MM.1S (cell line): ENCODE measurements around the gene DENND1A.

Experiments used
- DNase-seq: peaks from one replicate; pipeline ENCODE4 v3.0.0-alpha.2; 2015
- H2AFZ ChIP-seq: fragments of 300-600 bp; sonication (generic); 2 replicates; pipeline ENCODE4 v1.6.0; 2016; ENCODE audit warnings: antibody characterized with exemption, low read length
- H3F3A ChIP-seq: fragments of 300-600 bp; sonication (generic); 2 replicates; pipeline ENCODE4 v1.6.1; 2016; ENCODE audit warnings: mild to moderate bottlenecking, antibody characterized with exemption, low read length, moderate library complexity, mixed read lengths; ENCODE audit not compliant: insufficient read depth
- H3K27ac ChIP-seq: fragments of 300-600 bp; sonication (generic); 2 replicates; pipeline ENCODE4 v1.5.1; 2016; ENCODE audit warnings: mild to moderate bottlenecking, low read length
- H3K27me3 ChIP-seq: fragments of 300-600 bp; sonication (generic); replicated peaks from 2 replicates; pipeline ENCODE4 v1.6.0; 2016; ENCODE audit warnings: low read length; ENCODE audit not compliant: insufficient read depth
- H3K36me3 ChIP-seq: fragments of 300-600 bp; sonication (generic); replicated peaks from 2 replicates; pipeline ENCODE4 v1.6.1; 2016; ENCODE audit warnings: mild to moderate bottlenecking, low read length, mixed read lengths; ENCODE audit not compliant: insufficient read depth
- H3K4me1 ChIP-seq: fragments of 300-600 bp; sonication (generic); 2 replicates; pipeline ENCODE4 v1.6.1; 2016; ENCODE audit warnings: low read length, mixed read lengths
- H3K4me2 ChIP-seq: fragments of 300-600 bp; sonication (generic); 2 replicates; pipeline ENCODE4 v1.6.0; 2016; ENCODE audit warnings: low read depth, low read length
- H3K4me3 ChIP-seq: fragments of 300-600 bp; sonication (generic); 2 replicates; pipeline ENCODE4 v1.5.1; 2016; ENCODE audit warnings: low read length, mixed read lengths
- H3K79me2 ChIP-seq: fragments of 300-600 bp; sonication (generic); 2 replicates; pipeline ENCODE4 v1.6.1; 2016; ENCODE audit warnings: mixed run types, low read length, mixed read lengths
- H3K9ac ChIP-seq: fragments of 300-600 bp; sonication (generic); 2 replicates; pipeline ENCODE4 v1.6.1; 2016; ENCODE audit warnings: low read length, mixed read lengths
- H3K9me2 ChIP-seq: fragments of 300-600 bp; sonication (generic); replicated peaks from 2 replicates; pipeline ENCODE4 v1.6.1; 2016; ENCODE audit warnings: mild to moderate bottlenecking, low read length, mixed read lengths; ENCODE audit not compliant: insufficient read depth
- H3K9me3 ChIP-seq: fragments of 300-600 bp; sonication (generic); replicated peaks from 2 replicates; pipeline ENCODE4 v1.6.1; 2016; ENCODE audit warnings: mild to moderate bottlenecking, low read length, mixed read lengths; ENCODE audit not compliant: insufficient read depth
- H4K20me1 ChIP-seq: fragments of 300-600 bp; sonication (generic); 2 replicates; pipeline ENCODE4 v1.6.1; 2016; ENCODE audit warnings: mild to moderate bottlenecking, low read length, moderate library complexity, mixed read lengths; ENCODE audit not compliant: insufficient read depth
- CTCF ChIP-seq: fragments of 300-600 bp; sonication (generic); IDR thresholded peaks from 2 replicates; pipeline ENCODE4 v1.5.1; 2016; ENCODE audit warnings: antibody characterized with exemption, low read length, mixed read lengths
- EZH2 ChIP-seq: fragments of 300-600 bp; sonication (generic); optimal IDR thresholded peaks from 2 replicates; pipeline ENCODE3; 2017; ENCODE audit warnings: low read depth, mild to moderate bottlenecking, antibody characterized with exemption, low read length, mixed read lengths
- EZH2phosphoT487 ChIP-seq: fragments of 300-600 bp; sonication (generic); IDR thresholded peaks from 2 replicates; pipeline ENCODE4 v1.6.1; 2018; ENCODE audit warnings: antibody characterized with exemption, low read length

The DENND1A gene

GRCh38 chr9:123620239-123620638, 309.7 kb downstream of the DENND1A start:
- Histone ChIP-seq H3F3A (no peaks in the 10 kb centered on the region), H2AFZ (no peak overlapping the region), H3K9ac (no peak overlapping the region), H3K9me3 (no peaks in the 10 kb centered on the region), H3K36me3 (no peaks in the 10 kb centered on the region), H3K4me3 (no peak overlapping the region), H3K27me3 (no peaks in the 10 kb centered on the region), H3K4me2 (no peak overlapping the region), H3K9me2 (no peaks in the 10 kb centered on the region), H3K27ac (no peak overlapping the region), H4K20me1 (no peaks in the 10 kb centered on the region), H3K79me2 (no peaks in the 10 kb centered on the region), H3K4me1 (peaks cover 17% of the 10 kb centered on the region)
- no peak for TF ChIP-seq EZH2phosphoT487
- no peak for TF ChIP-seq CTCF
- no peak for TF ChIP-seq EZH2
- DNase-seq: no peak

- TF ChIP-seq EZH2phosphoT487 (no peak), EZH2 (no peak), CTCF (no peak)
- DNase-seq: no peak
- Histone ChIP-seq H3K36me3 (no peaks in the 10 kb centered on the region), H3K4me3 (no peak overlapping the region), H3K79me2 (no peaks in the 10 kb centered on the region), H2AFZ (no peak overlapping the region), H3K27ac (no peak overlapping the region), H3K4me2 (no peak overlapping the region), H3K9me2 (no peaks in the 10 kb centered on the region), H3K9ac (no peak overlapping the region), H3K9me3 (no peaks in the 10 kb centered on the region), H3K4me1 (peaks cover 22% of the 10 kb centered on the region), H3F3A (no peaks in the 10 kb centered on the region), H3K27me3 (no peaks in the 10 kb centered on the region), H4K20me1 (no peaks in the 10 kb centered on the region)
Measured at GRCh38 chr9:123617952-123618678, 311.8 kb downstream of the DENND1A start.

DNA sequence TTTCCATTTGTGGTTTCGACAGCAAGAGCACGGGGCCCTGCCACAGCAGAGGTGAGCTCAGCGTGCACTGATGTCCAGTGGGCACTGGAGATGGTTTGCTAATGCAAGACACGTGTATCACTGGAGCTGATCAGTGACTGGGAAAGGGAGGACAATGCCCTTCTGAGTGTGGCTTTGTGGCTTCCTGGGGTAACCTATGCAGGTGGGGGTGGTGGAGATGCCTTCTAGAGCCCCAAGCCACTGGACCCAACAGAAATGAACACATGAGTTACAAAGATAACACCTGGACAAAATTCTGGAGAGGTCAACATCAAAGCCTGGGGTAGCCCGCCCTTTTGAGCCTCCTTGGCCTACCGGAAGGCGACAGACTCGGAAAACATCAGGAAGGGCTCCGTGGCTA, 312.6 kb downstream of the DENND1A start:
- no peak overlapping the region for H3K4me3 ChIP-seq
- no peak overlapping the region for H2AFZ ChIP-seq
- H3K4me2 ChIP-seq: no peak overlapping the region
- H3K4me1 ChIP-seq: peaks cover 22% of the 10 kb centered on the region
- no peak for TF ChIP-seq EZH2
- no peak for TF ChIP-seq CTCF
- no peak for TF ChIP-seq EZH2phosphoT487
- H3K27ac ChIP-seq: no peak overlapping the region
- H3K9me3 ChIP-seq: no peaks in the 10 kb centered on the region
- H3K9me2 ChIP-seq: no peaks in the 10 kb centered on the region
- H3K27me3 ChIP-seq: no peaks in the 10 kb centered on the region
- DNase-seq: no peak
- no peaks in the 10 kb centered on the region for H3F3A ChIP-seq
- no peak overlapping the region for H3K9ac ChIP-seq
- no peaks in the 10 kb centered on the region for H3K79me2 ChIP-seq
- H4K20me1 ChIP-seq: no peaks in the 10 kb centered on the region
- H3K36me3 ChIP-seq: no peaks in the 10 kb centered on the region
